Liver (tissue), 3 donors: ENCODE results near the gene KCNJ1.

Source experiments
- ATF3 ChIP-seq: IDR thresholded peaks from 2 replicates; pipeline ENCODE4 v1.6.1; 2016; ENCODE audit warnings: antibody characterized with exemption
- CTCF ChIP-seq: fragments of 150-350 bp; IDR thresholded peaks from 2 replicates; pipeline ENCODE4 v1.5.1; 2017; ENCODE audit warnings: improper control_type of control experiment, low read depth, low read length; ENCODE audit not compliant: missing input control
- EGR1 ChIP-seq, 2 donors: IDR thresholded peaks; 2 replicates each; pipeline ENCODE4 v1.6.1; 2016 to 2018; ENCODE audit warnings: antibody characterized with exemption in 2 of 2, low read depth in 2 of 2
- HNF4G ChIP-seq: IDR thresholded peaks from 2 replicates; pipeline ENCODE4 v1.6.1; 2016; ENCODE audit warnings: antibody characterized with exemption
- JUND ChIP-seq, 2 donors: IDR thresholded peaks; 2 replicates each; pipeline ENCODE4 v1.6.1; 2016; ENCODE audit warnings: antibody characterized with exemption in 2 of 2
- MAX ChIP-seq: IDR thresholded peaks from 2 replicates; pipeline ENCODE4 v1.6.1; 2016; ENCODE audit warnings: antibody characterized with exemption
- REST ChIP-seq: IDR thresholded peaks from 2 replicates; pipeline ENCODE4 v1.6.1; 2016; ENCODE audit warnings: antibody characterized with exemption, mild to moderate bottlenecking
- RXRA ChIP-seq, 2 donors: IDR thresholded peaks; 2 replicates each; pipeline ENCODE4 v1.6.1; 2017 to 2018; ENCODE audit warnings: antibody characterized with exemption in 2 of 2, mild to moderate bottlenecking in 1 of 2
- SP1 ChIP-seq: IDR thresholded peaks from 2 replicates; pipeline ENCODE4 v1.6.1; 2018; ENCODE audit warnings: antibody characterized with exemption, mild to moderate bottlenecking
- TAF1 ChIP-seq: conservative IDR thresholded peaks from 2 replicates; pipeline ENCODE4 v1.6.1; 2016; ENCODE audit warnings: antibody characterized with exemption, mild to moderate bottlenecking
- YY1 ChIP-seq: IDR thresholded peaks from 2 replicates; pipeline ENCODE4 v1.6.1; 2016; ENCODE audit warnings: antibody characterized with exemption, mild to moderate bottlenecking
- ZBTB33 ChIP-seq: IDR thresholded peaks from 2 replicates; pipeline ENCODE4 v1.6.1; 2016; ENCODE audit warnings: antibody characterized with exemption
- donor health status: healthy.
- donor health status: healthy.

GRCh38 chr11:128903248-128904061 lies 36.4 kb upstream of the KCNJ1 start:
- TF ChIP-seq CTCF (no peak), JUND (IDR thresholded peaks at IDR 0.05) (no peak), ZBTB33 (no peak), YY1 (no peak), TAF1 (no peak), REST (no peak), ATF3 (no peak), HNF4G (no peak), SP1 (no peak), EGR1 (IDR thresholded peaks at IDR 0.05; ENCODE audit: low read depth in 2 of 2) (no peak), RXRA (IDR thresholded peaks at IDR 0.05) (no peak), MAX (no peak)
